MCF 10A (cell line): ENCODE results near the gene PNKD. TPM values are rescaled to one million over a fixed set of nuclear protein-coding genes. Genes with fewer than 3 reads are reported as not detected.

Experiments used
- BruUV-seq: library from RNA; stranded (reverse); fragments of 400-500 nt; replicated peaks from 2 replicates; lab custom pipeline; 2021; lab: Mats Ljungman, UMichigan
- CTCF ChIA-PET: fragments of 300-600 bp; sonication (Branson Sonifier 250); formaldehyde crosslinking; extraction: SDS; loops from one replicate; lab custom pipeline; 2021; ENCODE audit warnings: antibody characterized with exemption, inconsistent platforms; lab: Yijun Ruan, JAX
- POLR2A ChIA-PET: fragments of 300-600, 350-650 bp; sonication (Branson Sonifier 250); formaldehyde crosslinking; extraction: SDS; loops from one replicate; lab custom pipeline; 2020; ENCODE audit warnings: antibody characterized with exemption, inconsistent platforms; lab: Yijun Ruan, JAX
- DNase-seq: peaks from one replicate; pipeline ENCODE4 v3.0.0-alpha.2; 2018; ENCODE audit not compliant: unreplicated experiment
- H3K27ac Mint-ChIP-seq: one replicate; pipeline ENCODE4 v1.8.0; 2022; ENCODE audit warnings: mild to moderate bottlenecking, low read depth, mixed read lengths; ENCODE audit not compliant: unreplicated experiment
- H3K27me3 Mint-ChIP-seq: one replicate; pipeline ENCODE4 v1.8.0; 2022; ENCODE audit warnings: mixed read lengths; ENCODE audit not compliant: insufficient read depth, unreplicated experiment
- H3K36me3 Mint-ChIP-seq: one replicate; pipeline ENCODE4 v1.8.0; 2022; ENCODE audit warnings: mild to moderate bottlenecking, moderate library complexity, mixed read lengths; ENCODE audit not compliant: insufficient read depth, unreplicated experiment
- H3K4me1 Mint-ChIP-seq: one replicate; pipeline ENCODE4 v1.8.0; 2022; ENCODE audit warnings: mixed read lengths; ENCODE audit not compliant: insufficient read depth, unreplicated experiment
- H3K4me3 Mint-ChIP-seq: one replicate; pipeline ENCODE4 v1.8.0; 2022; ENCODE audit warnings: mild to moderate bottlenecking, moderate library complexity, mixed read lengths; ENCODE audit not compliant: unreplicated experiment
- H3K9me3 Mint-ChIP-seq: one replicate; pipeline ENCODE4 v1.8.0; 2022; ENCODE audit warnings: mixed read lengths; ENCODE audit not compliant: unreplicated experiment
- CTCF ChIP-seq: fragments of 200-600 bp; IDR thresholded peaks from one replicate; pipeline ENCODE4 v1.8.0; 2022; ENCODE audit warnings: antibody characterized with exemption, mild to moderate bottlenecking; ENCODE audit not compliant: unreplicated experiment
- intact Hi-C: fragments of 100-400 bp; cut with micrococcal nuclease; formaldehyde crosslinking; loops from 2 replicates; pipeline ENCODE4 v1.14.1; 2022
- total RNA-seq: library from RNA; stranded (reverse); gene quantifications from 2 replicates; pipeline ENCODE4 v1.2.3, GENCODE V29; 2022

The PNKD gene
- total RNA-seq, 1 experiment from 2014 or later, result 23.1 TPM

GRCh38 chr2:218320704-218321336 is 50.5 kb downstream of the PNKD start:
- Mint-ChIP-seq H3K4me3 (no peak overlapping the region), H3K36me3 (no peaks in the 10 kb centered on the region), H3K4me1 (peaks cover 29% of the 10 kb centered on the region), H3K27me3 (no peaks in the 10 kb centered on the region), H3K9me3 (no peaks in the 10 kb centered on the region), H3K27ac (no peak overlapping the region)
- no peak for TF ChIP-seq CTCF
- CTCF ChIA-PET, result interaction anchor here (0.6 to 1.3 kb wide), 2 partner anchors 19 to 35 kb away, joined by 3 to 4 read pairs; no protein-coding TSS in a partner anchor
- DNase-seq, result no peak
- POLR2A ChIA-PET, result interaction anchor here (0.9 kb wide), 1 partner anchor 15 kb away, joined by 3 read pairs; no protein-coding TSS in a partner anchor
- BruUV-seq, result no TSS peak
- intact Hi-C loops, result no loop called here

- Mint-ChIP-seq H3K27me3 (no peaks in the 10 kb centered on the region), H3K4me1 (peaks cover 17% of the 10 kb centered on the region), H3K36me3 (no peaks in the 10 kb centered on the region), H3K27ac (peak overlapping the region; percentile 47), H3K4me3 (peak overlapping the region; percentile 88), H3K9me3 (no peaks in the 10 kb centered on the region)
- CTCF ChIA-PET, result interaction anchor here (0.5 to 1.4 kb wide), 7 partner anchors 24 to 74 kb away, joined by 3 to 5 read pairs (median 3); partner anchors contain the start of genes CATIP and TMBIM1
- peak; percentile 95 for DNase-seq
- no peak for TF ChIP-seq CTCF
- POLR2A ChIA-PET, result interaction anchor here (0.5 to 1.6 kb wide), 4 partner anchors 12 to 362 kb away, joined by 4 to 7 read pairs (median 5); no protein-coding TSS in a partner anchor
- no TSS peak for BruUV-seq
- intact Hi-C loops, result no loop called here
These were observed 52.6 kb downstream of the PNKD start for GRCh38 chr2:218322768-218323525.

- POLR2A ChIA-PET, result interaction anchor here (0.7 to 1.6 kb wide), 4 partner anchors 11 to 47 kb away, joined by 3 to 7 read pairs (median 4); no protein-coding TSS in a partner anchor
- no TSS peak for BruUV-seq
- Mint-ChIP-seq H3K27ac (peak overlapping the region; percentile 47), H3K9me3 (no peaks in the 10 kb centered on the region), H3K4me1 (peaks cover 17% of the 10 kb centered on the region), H3K27me3 (no peaks in the 10 kb centered on the region), H3K4me3 (peak overlapping the region; percentile 88), H3K36me3 (no peaks in the 10 kb centered on the region)
- peak; percentile 91 for DNase-seq
- no peak for TF ChIP-seq CTCF
- intact Hi-C loops, result no loop called here
- CTCF ChIA-PET, result interaction anchor here (0.6 to 1.2 kb wide), 5 partner anchors 31 to 74 kb away, joined by 3 to 5 read pairs (median 4); partner anchors contain the start of genes CATIP and TMBIM1
These were observed 53.5 kb downstream of the PNKD start for GRCh38 chr2:218323526-218324472.
